Thyroid gland (tissue), 4 donors: ENCODE measurements around the gene TMPRSS11D.

Source experiments
- POLR2A ChIP-seq, 2 donors: fragments of 450-650 bp; IDR thresholded peaks; one replicate each; pipeline ENCODE4 v1.6.1; 2017; ENCODE audit warnings: antibody characterized with exemption in 2 of 2, mild to moderate bottlenecking in 2 of 2, moderate library complexity in 1 of 2
- TF ChIP-seq, protein P1 (sequence below), 6 experiments: fragments of 200-600 bp in 3 of 6; fragments of 450-650 bp in 3 of 6; sonication (generic) in 3 of 6; IDR thresholded peaks; one replicate each; pipeline ENCODE4 v1.5.1; 2016 to 2019; ENCODE audit warnings: antibody characterized with exemption in 6 of 6, mild to moderate bottlenecking in 2 of 6, inconsistent platforms in 1 of 6, moderate library complexity in 1 of 6

DNA sequence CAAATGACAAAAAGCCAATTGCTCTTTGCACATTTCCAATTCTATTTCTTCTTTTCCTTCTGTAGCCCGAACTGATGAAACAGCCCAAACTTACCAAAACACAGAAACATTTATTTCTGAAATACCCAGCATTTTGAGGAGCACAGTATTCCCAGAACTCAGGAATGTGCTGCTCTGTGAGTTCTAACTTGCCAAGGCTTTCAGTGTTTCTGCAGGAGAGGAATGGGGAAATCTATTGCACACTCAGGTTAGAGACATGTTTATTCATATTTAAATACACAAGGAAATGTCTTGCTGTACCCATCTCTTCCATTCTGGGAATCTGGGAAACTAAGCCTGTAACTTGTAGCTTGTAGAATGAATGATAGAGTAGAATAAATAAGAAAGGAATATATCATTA lies 10.7 kb downstream of the TMPRSS11D start:
- TF ChIP-seq, protein P1, sequence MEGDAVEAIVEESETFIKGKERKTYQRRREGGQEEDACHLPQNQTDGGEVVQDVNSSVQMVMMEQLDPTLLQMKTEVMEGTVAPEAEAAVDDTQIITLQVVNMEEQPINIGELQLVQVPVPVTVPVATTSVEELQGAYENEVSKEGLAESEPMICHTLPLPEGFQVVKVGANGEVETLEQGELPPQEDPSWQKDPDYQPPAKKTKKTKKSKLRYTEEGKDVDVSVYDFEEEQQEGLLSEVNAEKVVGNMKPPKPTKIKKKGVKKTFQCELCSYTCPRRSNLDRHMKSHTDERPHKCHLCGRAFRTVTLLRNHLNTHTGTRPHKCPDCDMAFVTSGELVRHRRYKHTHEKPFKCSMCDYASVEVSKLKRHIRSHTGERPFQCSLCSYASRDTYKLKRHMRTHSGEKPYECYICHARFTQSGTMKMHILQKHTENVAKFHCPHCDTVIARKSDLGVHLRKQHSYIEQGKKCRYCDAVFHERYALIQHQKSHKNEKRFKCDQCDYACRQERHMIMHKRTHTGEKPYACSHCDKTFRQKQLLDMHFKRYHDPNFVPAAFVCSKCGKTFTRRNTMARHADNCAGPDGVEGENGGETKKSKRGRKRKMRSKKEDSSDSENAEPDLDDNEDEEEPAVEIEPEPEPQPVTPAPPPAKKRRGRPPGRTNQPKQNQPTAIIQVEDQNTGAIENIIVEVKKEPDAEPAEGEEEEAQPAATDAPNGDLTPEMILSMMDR (IDR thresholded peaks at IDR 0.05) = no peak
- TF ChIP-seq POLR2A (IDR thresholded peaks at IDR 0.05) = no peak
